WERI-Rb-1 (cell line): Measurements from ENCODE around the gene ZSCAN20.

ENCODE experiments used
- DNase-seq: peaks from one replicate; pipeline ENCODE4 v3.0.0-alpha.2; 2020
- H3K27ac ChIP-seq: fragments of 250-450 bp; sonication (Bioruptor Pico); 2 replicates; pipeline ENCODE4 v1.5.1; 2020; ENCODE audit warnings: mild to moderate bottlenecking, moderate library complexity
- H3K27me3 ChIP-seq: fragments of 250-450 bp; sonication (Bioruptor Pico); 2 replicates; pipeline ENCODE4 v1.5.1; 2021; ENCODE audit warnings: mild to moderate bottlenecking, low read depth, moderate library complexity; ENCODE audit not compliant: insufficient read depth, severe bottlenecking
- H3K36me3 ChIP-seq: fragments of 250-450 bp; sonication (Bioruptor Pico); 2 replicates; pipeline ENCODE4 v1.5.1; 2020; ENCODE audit warnings: mild to moderate bottlenecking, moderate library complexity
- H3K4me3 ChIP-seq: 2 replicates; pipeline ENCODE4 v1.5.1; 2011; ENCODE audit warnings: low read depth, mild to moderate bottlenecking, control low read depth, low read length
- H3K9me3 ChIP-seq: fragments of 250-450 bp; sonication (Bioruptor Pico); 2 replicates; pipeline ENCODE4 v1.5.1; 2021; ENCODE audit warnings: mild to moderate bottlenecking, moderate library complexity; ENCODE audit not compliant: severe bottlenecking
- TF ChIP-seq, protein P1 (sequence below): IDR thresholded peaks from 2 replicates; pipeline ENCODE4 v1.5.1; 2011; ENCODE audit warnings: low read depth, mild to moderate bottlenecking, control low read depth, inconsistent platforms, low read length

Gene ZSCAN20

DNA sequence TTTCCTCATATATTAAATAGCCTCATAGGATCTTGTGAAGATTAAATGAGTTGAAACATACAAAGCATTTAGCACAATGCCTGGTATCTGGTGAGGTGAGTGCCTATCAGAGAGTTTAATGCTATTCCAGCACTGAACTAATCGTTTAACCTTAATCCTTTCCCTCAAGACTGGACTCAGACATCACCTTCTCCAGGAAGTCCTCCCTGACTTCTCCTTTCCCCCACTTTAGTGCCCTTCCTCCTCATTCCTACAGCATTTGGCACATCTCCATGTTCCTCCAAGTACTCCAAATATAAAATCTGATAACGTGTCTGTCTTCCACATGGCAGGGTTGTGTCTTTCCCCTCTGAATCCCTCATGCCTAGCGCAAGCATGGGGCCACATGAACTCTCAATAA, 59.8 kb downstream of the ZSCAN20 start:
- H3K27ac ChIP-seq = no peak overlapping the region
- H3K27me3 ChIP-seq = peaks cover 78% of the 10 kb centered on the region
- H3K9me3 ChIP-seq = peaks cover 3% of the 10 kb centered on the region
- no peak overlapping the region for H3K4me3 ChIP-seq
- H3K36me3 ChIP-seq = no peaks in the 10 kb centered on the region
- TF ChIP-seq, protein P1, sequence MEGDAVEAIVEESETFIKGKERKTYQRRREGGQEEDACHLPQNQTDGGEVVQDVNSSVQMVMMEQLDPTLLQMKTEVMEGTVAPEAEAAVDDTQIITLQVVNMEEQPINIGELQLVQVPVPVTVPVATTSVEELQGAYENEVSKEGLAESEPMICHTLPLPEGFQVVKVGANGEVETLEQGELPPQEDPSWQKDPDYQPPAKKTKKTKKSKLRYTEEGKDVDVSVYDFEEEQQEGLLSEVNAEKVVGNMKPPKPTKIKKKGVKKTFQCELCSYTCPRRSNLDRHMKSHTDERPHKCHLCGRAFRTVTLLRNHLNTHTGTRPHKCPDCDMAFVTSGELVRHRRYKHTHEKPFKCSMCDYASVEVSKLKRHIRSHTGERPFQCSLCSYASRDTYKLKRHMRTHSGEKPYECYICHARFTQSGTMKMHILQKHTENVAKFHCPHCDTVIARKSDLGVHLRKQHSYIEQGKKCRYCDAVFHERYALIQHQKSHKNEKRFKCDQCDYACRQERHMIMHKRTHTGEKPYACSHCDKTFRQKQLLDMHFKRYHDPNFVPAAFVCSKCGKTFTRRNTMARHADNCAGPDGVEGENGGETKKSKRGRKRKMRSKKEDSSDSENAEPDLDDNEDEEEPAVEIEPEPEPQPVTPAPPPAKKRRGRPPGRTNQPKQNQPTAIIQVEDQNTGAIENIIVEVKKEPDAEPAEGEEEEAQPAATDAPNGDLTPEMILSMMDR = no peak
- DNase-seq = no peak

- no peak overlapping the region for H3K4me3 ChIP-seq
- TF ChIP-seq, protein P1 = no peak
Observed at GRCh38 chr1:33532936-33533335, 60.5 kb downstream of the ZSCAN20 start.

GRCh38 chr1:33535334-33535733, 62.9 kb downstream of the ZSCAN20 start:
- H3K4me3 ChIP-seq = no peak overlapping the region
- peaks cover 90% of the 10 kb centered on the region for H3K27me3 ChIP-seq
- TF ChIP-seq, protein P1 = no peak
- peaks cover 3% of the 10 kb centered on the region for H3K9me3 ChIP-seq
- H3K27ac ChIP-seq = no peak overlapping the region
- DNase-seq = no peak
- no peaks in the 10 kb centered on the region for H3K36me3 ChIP-seq

More at GRCh38 chr1:33532936-33533335, 60.5 kb downstream of the ZSCAN20 start:
- Histone ChIP-seq H3K9me3 (peaks cover 3% of the 10 kb centered on the region), H3K27ac (no peak overlapping the region), H3K36me3 (no peaks in the 10 kb centered on the region), H3K27me3 (peaks cover 81% of the 10 kb centered on the region)
- no peak for DNase-seq

DNA sequence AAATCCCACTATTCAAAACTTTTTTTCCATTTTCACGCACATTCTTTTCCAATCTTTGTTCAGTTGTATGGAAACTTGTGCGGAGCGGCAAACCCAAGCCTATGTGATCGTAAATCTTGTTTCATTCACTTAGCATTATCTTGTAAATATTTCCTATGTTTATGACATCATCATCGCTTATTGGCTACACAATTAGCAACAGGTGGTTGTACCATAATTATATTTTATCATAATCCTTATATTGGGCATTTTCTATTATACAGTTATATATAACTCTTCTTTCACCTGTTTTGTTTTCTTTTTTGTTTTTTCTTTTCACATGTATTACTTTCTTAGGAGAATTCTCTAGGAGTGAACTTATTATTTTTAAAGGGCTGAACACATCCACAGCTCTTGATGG, 65.4 kb downstream of the ZSCAN20 start:
- Histone ChIP-seq H3K4me3 (no peak overlapping the region), H3K27ac (no peak overlapping the region), H3K27me3 (peaks cover 95% of the 10 kb centered on the region), H3K9me3 (no peaks in the 10 kb centered on the region), H3K36me3 (no peaks in the 10 kb centered on the region)
- DNase-seq = no peak
- TF ChIP-seq, protein P1 = no peak

DNA sequence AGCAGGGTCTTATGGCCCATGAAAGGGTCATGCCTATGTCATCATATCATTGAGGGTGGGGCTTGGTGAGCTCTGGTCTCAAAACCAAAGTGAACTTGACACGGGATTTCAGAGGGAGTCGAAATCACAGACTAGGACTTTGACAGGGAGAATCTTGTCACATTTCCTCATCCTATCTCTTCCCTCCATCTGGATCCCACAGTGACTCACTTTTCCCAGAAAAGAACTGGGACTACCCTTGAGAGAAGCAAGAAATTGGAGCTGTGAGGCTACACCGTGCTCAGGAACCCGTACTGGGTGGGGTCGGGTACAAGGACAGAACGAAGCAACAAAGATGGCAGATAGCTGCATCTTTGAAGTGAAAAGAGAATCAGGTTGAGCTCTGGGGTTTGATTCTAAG, 69.5 kb downstream of the ZSCAN20 start:
- TF ChIP-seq, protein P1 = no peak
- no peak overlapping the region for H3K4me3 ChIP-seq
- H3K27me3 ChIP-seq = peaks cover 96% of the 10 kb centered on the region
- H3K36me3 ChIP-seq = no peaks in the 10 kb centered on the region
- no peak overlapping the region for H3K27ac ChIP-seq
- DNase-seq = no peak
- H3K9me3 ChIP-seq = no peaks in the 10 kb centered on the region
